ENCODE data around the gene RBBP8NL. TPM values are rescaled to one million over a fixed set of nuclear protein-coding genes. Genes with fewer than 3 reads are reported as not detected.

The RBBP8NL gene
- total and polyA plus RNA-seq, 2 of the 8 experiments (the other 6 are each of a cell fraction or from before 2014, with no cell fraction given), result 0.43 to 0.48 TPM

- Histone ChIP-seq H2AFZ (ENCODE audit: low read length) (no peak overlapping the region), H4K20me1 (replicated peaks in 1 of 2; ENCODE audit: control insufficient read depth in 1 of 2, insufficient read depth in 2 of 2, low read length in 2 of 2) (peaks cover 7 to 10% of the 10 kb centered on the region in 2 experiments), H3K9me3 (ENCODE audit: insufficient read depth in 2 of 2, low read depth in 1 of 2, low read length in 1 of 2) (no peaks in the 10 kb centered on the region), H4K91ac (replicated peaks; ENCODE audit: insufficient read length, low read length) (peak overlapping the region; percentile 79), H3K56ac (replicated peaks; ENCODE audit: insufficient read length, low read depth, low read length) (peak overlapping the region; percentile 62), H3K79me2 (ENCODE audit: control insufficient read depth in 1 of 2, insufficient read depth in 2 of 2, low read length in 2 of 2) (peaks cover 11 to 46% of the 10 kb centered on the region in 2 experiments; a peak in 3 of 4 replicates), H3K23ac (ENCODE audit: insufficient read length) (no peak overlapping the region), H2BK5ac (ENCODE audit: low read depth, low read length) (peak overlapping the region; percentile 99), H3K18ac (ENCODE audit: extremely low read depth, low read length) (peak overlapping the region; percentile 93), H3K27ac (ENCODE audit: low read depth, low read length) (peak overlapping the region; percentile 42; the same call in 1 of the 2 replicates), H2BK120ac (replicated peaks; ENCODE audit: low read depth, low read length) (no peak overlapping the region), H2AK5ac (ENCODE audit: low read depth, low read length) (peak overlapping the region; percentile 58; the same call in 1 of the 2 replicates), H3K27me3 (replicated peaks in 1 of 4; ENCODE audit: control insufficient read depth in 3 of 4, extremely low read depth in 1 of 4, insufficient read depth in 3 of 4, low read length in 3 of 4) (no peaks in the 10 kb centered on the region), H2BK20ac (ENCODE audit: low read length) (no peak overlapping the region), H3K9ac (replicated peaks in 1 of 4; ENCODE audit: extremely low read depth in 1 of 4, low read depth in 3 of 4, low read length in 3 of 4) (peak overlapping the region in 3 of 4 experiments; percentile 12 to 69 (median 60); a peak in 5 of 7 replicates), H3K23me2 (ENCODE audit: low read depth, low read length) (peaks cover 14% of the 10 kb centered on the region), H2BK12ac (ENCODE audit: low read depth, low read length) (peak overlapping the region; percentile 68; the same call in 1 of the 2 replicates), H4K5ac (ENCODE audit: insufficient read length, low read depth, low read length) (peak overlapping the region; percentile 63), H3K4ac (replicated peaks; ENCODE audit: insufficient read length, low read depth, low read length) (peak overlapping the region; percentile 80), H3K4me3 (ENCODE audit: extremely low read depth in 1 of 4, insufficient read depth in 2 of 4, low read depth in 3 of 4, low read length in 4 of 4) (peak overlapping the region; percentile 76 to 94 (median 77)), H4K8ac (ENCODE audit: extremely low read depth, insufficient read depth, low read length) (peak overlapping the region; percentile 54; the same call in 1 of the 2 replicates), H3K4me2 (ENCODE audit: insufficient read depth in 1 of 2, low read depth in 2 of 2, low read length in 2 of 2) (peak overlapping the region; percentile 84), H3K79me1 (ENCODE audit: low read depth, low read length) (peaks cover 10% of the 10 kb centered on the region), H3K36me3 (ENCODE audit: control insufficient read depth in 2 of 4, insufficient read depth in 4 of 4, low read length in 3 of 4) (peaks cover 0 to 10% (median 2%) of the 10 kb centered on the region in 4 experiments; a peak in 3 of 8 replicates), H3K14ac (ENCODE audit: insufficient read length) (no peak overlapping the region), H2BK15ac (ENCODE audit: low read length) (peak overlapping the region; percentile 81; the same call in 1 of the 2 replicates), H3K4me1 (replicated peaks in 1 of 4; ENCODE audit: control insufficient read depth in 3 of 4, insufficient read depth in 4 of 4, low read length in 3 of 4) (peaks cover 19 to 81% (median 74%) of the 10 kb centered on the region in 4 experiments)
- 21% methylated on average over 6 of the region's 10 CpGs; no CpG with 5 or more reads in 1 of the 2 experiments for WGBS, 2 experiments (ENCODE audit: extremely low coverage in 1 of 2, insufficient coverage in 1 of 2, insufficient read length in 1 of 2, insufficient replicate concordance in 2 of 2, low coverage in 1 of 2, low lambda C conversion rate in 2 of 2, missing lambda C conversion rate in 1 of 2)
- DNase-seq (ENCODE audit: low read depth in 1 of 2, low spot score in 2 of 2) (no peak), FAIRE-seq (no peak)
- POLR2A ChIA-PET (ENCODE audit: partially characterized antibody), result interaction anchor here (0.9 to 12.6 kb wide), 10 partner anchors 11 to 61 kb away, joined by 3 to 213 read pairs (median 16); partner anchors contain the start of genes ADRM1 and RPS21
- CTCF ChIA-PET (ENCODE audit: partially characterized antibody), result interaction anchor here (0.6 to 10.9 kb wide), 11 partner anchors 10 to 559 kb away, joined by 3 to 212 read pairs (median 3); partner anchors contain the start of gene RPS21
- no peak for TF ChIP-seq SUZ12 (IDR thresholded peaks at IDR 0.05; ENCODE audit: low read length)
- TF ChIP-seq BACH1 (IDR thresholded peaks at IDR 0.05; ENCODE audit: low read length), result no peak
- TF ChIP-seq TEAD4 (IDR thresholded peaks at IDR 0.05; ENCODE audit: low read depth, low read length), result no peak
- peak in 1 of 2 experiments; percentile 28; a peak in 1 of 3 replicates for TF ChIP-seq POLR2A (IDR thresholded peaks at IDR 0.05; ENCODE audit: control extremely low read depth in 1 of 2, low read depth in 2 of 2, low read length in 2 of 2)
- TF ChIP-seq NRF1 (IDR thresholded peaks at IDR 0.05; ENCODE audit: low read depth, low read length), result no peak
- TF ChIP-seq ATF2 (IDR thresholded peaks at IDR 0.05; ENCODE audit: low read length), result no peak
- no peak for TF ChIP-seq KDM1A (IDR thresholded peaks at IDR 0.05; ENCODE audit: borderline replicate concordance, low read length)
- TF ChIP-seq EP300 (IDR thresholded peaks at IDR 0.05; ENCODE audit: borderline replicate concordance in 1 of 2, low read depth in 2 of 2, low read length in 2 of 2), result no peak
- no peak for TF ChIP-seq ZNF274 (IDR thresholded peaks at IDR 0.05; ENCODE audit: borderline replicate concordance, extremely low read depth, low read length)
- TF ChIP-seq PHF8 (conservative IDR thresholded peaks at IDR 0.05; ENCODE audit: low read depth, low read length), result no peak; the same call in 1 of the 2 replicates
Measured at GRCh38 chr20:62365814-62366369, 61.4 kb downstream of the RBBP8NL start.

Measured in H1 (cell line).